Hindlimb muscle (tissue), 1 donor: ENCODE results near the gene CPPED1. TPM values are rescaled to one million over a fixed set of nuclear protein-coding genes. Genes with fewer than 3 reads are reported as not detected.

ENCODE experiments used
- DNase-seq: peaks from one replicate; pipeline ENCODE4 v3.0.0-alpha.2; 2013
- polyA plus RNA-seq: library from polyadenylated mRNA; unstranded; fragments of 120-200 nt; gene quantifications from one replicate; pipeline ENCODE4 v1.2.1, GENCODE V29; 2013; ENCODE audit not compliant: insufficient read length

CPPED1 gene
- polyA plus RNA-seq, 1 donor: 7.9 TPM

- DNase-seq: no peak
Measured at GRCh38 chr16:12679660-12680272, 123.9 kb downstream of the CPPED1 start.

- no peak for DNase-seq
Measured at GRCh38 chr16:12678983-12679382, 124.7 kb downstream of the CPPED1 start.

- no peak for DNase-seq
Measured at GRCh38 chr16:12677502-12677901, 126.2 kb downstream of the CPPED1 start.

GRCh38 chr16:12675852-12676251, 127.8 kb downstream of the CPPED1 start:
- DNase-seq: no peak

- DNase-seq: no peak
Measured at GRCh38 chr16:12675046-12675445, 128.6 kb downstream of the CPPED1 start.

GRCh38 chr16:12674524-12674923, 129.2 kb downstream of the CPPED1 start:
- DNase-seq: no peak

GRCh38 chr16:12674071-12674470, 129.6 kb downstream of the CPPED1 start:
- DNase-seq: no peak

- DNase-seq: no peak
Measured at GRCh38 chr16:12673466-12673865, 130.2 kb downstream of the CPPED1 start.

- no peak for DNase-seq
Measured at GRCh38 chr16:12672986-12673385, 130.7 kb downstream of the CPPED1 start.

GRCh38 chr16:12669908-12670307, 133.8 kb downstream of the CPPED1 start:
- no peak for DNase-seq

GRCh38 chr16:12667909-12668308, 135.8 kb downstream of the CPPED1 start:
- DNase-seq: no peak

GRCh38 chr16:12664164-12664733, 139.4 kb downstream of the CPPED1 start:
- no peak for DNase-seq

- peak; percentile 27 for DNase-seq
Measured at GRCh38 chr16:12661656-12662172, 142.0 kb downstream of the CPPED1 start.

- DNase-seq: no peak
Measured at GRCh38 chr16:12659871-12660270, 143.8 kb downstream of the CPPED1 start.

GRCh38 chr16:12658506-12658905, 145.2 kb downstream of the CPPED1 start:
- no peak for DNase-seq

- DNase-seq: no peak
Measured at GRCh38 chr16:12655537-12655936, 148.2 kb downstream of the CPPED1 start.

- no peak for DNase-seq
Measured at GRCh38 chr16:12653820-12654392, 149.8 kb downstream of the CPPED1 start.

- no peak for DNase-seq
Measured at GRCh38 chr16:12652924-12653323, 150.8 kb downstream of the CPPED1 start.

GRCh38 chr16:12651765-12652512, 151.7 kb downstream of the CPPED1 start:
- no peak for DNase-seq

GRCh38 chr16:12649356-12649755, 154.3 kb downstream of the CPPED1 start:
- no peak for DNase-seq

- DNase-seq: no peak
Measured at GRCh38 chr16:12646490-12647274, 157.0 kb downstream of the CPPED1 start.

GRCh38 chr16:12646098-12646489, 157.6 kb downstream of the CPPED1 start:
- DNase-seq: no peak

GRCh38 chr16:12643034-12643455, 160.6 kb downstream of the CPPED1 start:
- DNase-seq: no peak
